HCT116 (cell line): ENCODE measurements around the gene ATP6V1G3. TPM values are rescaled to one million over a fixed set of nuclear protein-coding genes. Genes with fewer than 3 reads are reported as not detected.

Experiments used
- ATAC-seq: fragments of 200-7000 bp; cut with Tn5 transposase; 2 replicates; pipeline ENCODE4 v1.9.1; 2020; ENCODE audit warnings: mild to moderate bottlenecking, moderate library complexity
- BruUV-seq: library from RNA; stranded (reverse); fragments of 400-500 nt; replicated peaks from 2 replicates; lab custom pipeline; 2021; lab: Mats Ljungman, UMichigan
- CTCF ChIA-PET: fragments of 300-600 bp; sonication (Branson Sonifier 250); formaldehyde crosslinking; loops from one replicate; lab custom pipeline; 2021; ENCODE audit warnings: antibody characterized with exemption; lab: Charles Lee
- POLR2A ChIA-PET: fragments of 300-600, 350-600 bp; sonication (Branson Sonifier 250); formaldehyde crosslinking; loops from one replicate; lab custom pipeline; 2021; ENCODE audit warnings: antibody characterized with exemption; lab: Charles Lee
- RAD21 ChIA-PET, 2 experiments: fragments of 300-600 bp; sonication (Branson Sonifier 250); formaldehyde crosslinking; loops; one replicate each; lab custom pipeline; 2023; ENCODE audit warnings: low total read pairs in 2 of 2; ENCODE audit not compliant: uncharacterized antibody in 2 of 2, unreplicated experiment in 2 of 2, low non-redundant PET in 1 of 2; lab: Charles Lee
- DNase-seq: peaks from one replicate; pipeline ENCODE4 v3.0.0-alpha.2; 2010; ENCODE audit warnings: low read depth, low spot score
- H2AFZ ChIP-seq: fragments of 200-600 bp; shearing (Covaris generic), sonication (generic); 2 replicates; pipeline ENCODE4 v1.6.1; 2017; ENCODE audit warnings: low read depth, mixed run types, mixed read lengths, antibody characterized with exemption, low read length; ENCODE audit not compliant: poor library complexity, severe bottlenecking
- H3K27ac ChIP-seq: 2 replicates; pipeline ENCODE4 v1.5.1; 2012; ENCODE audit warnings: low read depth, low read length
- H3K27me3 ChIP-seq: fragments of 200-600 bp; sonication (generic); 2 replicates; pipeline ENCODE4 v1.6.1; 2016; ENCODE audit warnings: mixed run types, low read length, mixed read lengths; ENCODE audit not compliant: insufficient read depth
- H3K36me3 ChIP-seq, 2 experiments: fragments of 200-500 bp in 1 of 2; fragments of 200-600 bp in 1 of 2; sonication (Bioruptor generic) in 1 of 2; sonication (generic) in 1 of 2; 2 replicates each; pipeline versions ENCODE4 v1.5.1 to v1.6.1; 2014 to 2016; ENCODE audit warnings: low read length in 2 of 2, inconsistent platforms in 1 of 2, mixed read lengths in 1 of 2, mixed run types in 1 of 2; ENCODE audit not compliant: insufficient read depth in 2 of 2, control insufficient read depth in 1 of 2
- H3K4me1 ChIP-seq, 2 experiments: fragments of 200-600 bp in 1 of 2; sonication (generic) in 1 of 2; 2 replicates each; pipeline versions ENCODE4 v1.5.1 to v1.6.1; 2012 to 2017; ENCODE audit warnings: low read length in 2 of 2, inconsistent platforms in 1 of 2, mild to moderate bottlenecking in 1 of 2, mixed read lengths in 1 of 2, mixed run types in 1 of 2, moderate library complexity in 1 of 2; ENCODE audit not compliant: insufficient read depth in 2 of 2, control insufficient read depth in 1 of 2
- H3K4me2 ChIP-seq: fragments of 200-600 bp; sonication (generic); 2 replicates; pipeline ENCODE4 v1.6.1; 2017; ENCODE audit warnings: mixed run types, low read length, mixed read lengths
- H3K4me3 ChIP-seq, 2 experiments: fragments of 200-600 bp in 1 of 2; sonication (generic) in 1 of 2; replicated peaks in 1 of 2; 2 replicates each; pipeline ENCODE4 v1.5.1; 2011 to 2016; ENCODE audit warnings: low read length in 2 of 2, control low read depth in 1 of 2, low read depth in 1 of 2, mild to moderate bottlenecking in 1 of 2, mixed read lengths in 1 of 2, mixed run types in 1 of 2
- H3K79me2 ChIP-seq: fragments of 200-600 bp; sonication (generic); 2 replicates; pipeline ENCODE4 v1.6.1; 2017; ENCODE audit warnings: mild to moderate bottlenecking, mixed run types, low read length, moderate library complexity, mixed read lengths; ENCODE audit not compliant: insufficient read depth
- H3K9ac ChIP-seq: fragments of 200-600 bp; sonication (generic); 2 replicates; pipeline ENCODE4 v1.6.1; 2016; ENCODE audit warnings: low read length, mixed read lengths
- H3K9me2 ChIP-seq: fragments of 200-600 bp; sonication (generic), shearing (Covaris generic); 2 replicates; pipeline ENCODE4 v1.6.1; 2017; ENCODE audit warnings: mixed run types, mild to moderate bottlenecking, moderate library complexity; ENCODE audit not compliant: insufficient read depth
- H3K9me3 ChIP-seq, 2 experiments: fragments of 200-500 bp in 1 of 2; fragments of 200-600 bp in 1 of 2; sonication (Bioruptor generic) in 1 of 2; sonication (generic) in 1 of 2; 2 replicates each; pipeline ENCODE4 v1.6.1; 2014 to 2017; ENCODE audit warnings: low read length in 2 of 2, mixed read lengths in 2 of 2, inconsistent platforms in 1 of 2, low read depth in 1 of 2, mild to moderate bottlenecking in 1 of 2, mixed run types in 1 of 2, moderate library complexity in 1 of 2; ENCODE audit not compliant: control insufficient read depth in 1 of 2, insufficient read depth in 1 of 2
- H4K20me1 ChIP-seq: fragments of 200-600 bp; sonication (generic), shearing (Covaris generic); 2 replicates; pipeline ENCODE4 v1.6.1; 2017; ENCODE audit warnings: mixed run types, mild to moderate bottlenecking, moderate library complexity; ENCODE audit not compliant: insufficient read depth
- CBX3 ChIP-seq: IDR thresholded peaks from 2 replicates; pipeline ENCODE4 v1.6.1; 2012; ENCODE audit warnings: low read depth
- CEBPB ChIP-seq: IDR thresholded peaks from 2 replicates; pipeline ENCODE4 v1.6.1; 2012; ENCODE audit warnings: low read depth
- EGR1 ChIP-seq: IDR thresholded peaks from 2 replicates; pipeline ENCODE4 v1.6.1; 2012; ENCODE audit warnings: low read depth
- ELF1 ChIP-seq: IDR thresholded peaks from 2 replicates; pipeline ENCODE4 v1.6.1; 2012; ENCODE audit warnings: low read depth, borderline replicate concordance
- EZH2phosphoT487 ChIP-seq: fragments of 200-600 bp; IDR thresholded peaks from 2 replicates; pipeline ENCODE4 v1.6.1; 2018; ENCODE audit warnings: antibody characterized with exemption, borderline replicate concordance
- JUND ChIP-seq: IDR thresholded peaks from 2 replicates; pipeline ENCODE4 v1.6.1; 2012
- POLR2A ChIP-seq: IDR thresholded peaks from 2 replicates; pipeline ENCODE4 v1.7.0; 2011; ENCODE audit warnings: borderline replicate concordance; ENCODE audit not compliant: insufficient read depth, insufficient read length; ENCODE audit errors: extremely low read depth
- SIN3A ChIP-seq: IDR thresholded peaks from 2 replicates; pipeline ENCODE4 v1.6.1; 2012; ENCODE audit warnings: low read depth
- SP1 ChIP-seq: IDR thresholded peaks from 2 replicates; pipeline ENCODE4 v1.6.1; 2012; ENCODE audit warnings: low read depth
- SRF ChIP-seq: IDR thresholded peaks from 2 replicates; pipeline ENCODE4 v1.6.1; 2012; ENCODE audit warnings: low read depth
- TCF7L2 ChIP-seq: IDR thresholded peaks from 2 replicates; pipeline ENCODE4 v1.7.0; 2011; ENCODE audit warnings: borderline replicate concordance, inconsistent platforms; ENCODE audit not compliant: insufficient read depth, insufficient read length; ENCODE audit errors: extremely low read depth
- YY1 ChIP-seq: IDR thresholded peaks from 2 replicates; pipeline ENCODE4 v1.6.1; 2011; ENCODE audit warnings: low read length, low read depth, moderate library complexity, mild to moderate bottlenecking; ENCODE audit not compliant: insufficient replicate concordance; ENCODE audit errors: extremely low read depth
- ZFX ChIP-seq: fragments of 450-650 bp; IDR thresholded peaks from 2 replicates; pipeline ENCODE4 v1.6.1; 2017
- ZNF274 ChIP-seq: fragments of 200-500 bp; sonication (Bioruptor generic); IDR thresholded peaks from 2 replicates; pipeline ENCODE4 v1.6.1; 2014; ENCODE audit warnings: mild to moderate bottlenecking, low read depth, low read length, inconsistent platforms
- intact Hi-C: fragments of 100-400 bp; cut with micrococcal nuclease; formaldehyde crosslinking; loops from 2 replicates; pipeline ENCODE4 v1.10.0; 2022
- total RNA-seq: library from RNA; stranded (reverse); gene quantifications from one replicate; pipeline ENCODE4 v1.2.1, GENCODE V29; 2021; ENCODE audit not compliant: unreplicated experiment
- TF ChIP-seq, protein P1 (sequence below): IDR thresholded peaks from 2 replicates; pipeline ENCODE4 v1.6.1; 2012
- TF ChIP-seq, protein P2 (sequence below): IDR thresholded peaks from 2 replicates; pipeline ENCODE4 v1.6.1; 2012; ENCODE audit warnings: low read depth
- TF ChIP-seq, protein P3 (sequence below): IDR thresholded peaks from 2 replicates; pipeline ENCODE4 v1.6.1; 2011; ENCODE audit warnings: mild to moderate bottlenecking, low read length, moderate library complexity; ENCODE audit not compliant: insufficient replicate concordance; ENCODE audit errors: extremely low read depth
- TF ChIP-seq, protein P4 (sequence below): IDR thresholded peaks from 2 replicates; pipeline ENCODE4 v1.6.1; 2012
- TF ChIP-seq, protein P5 (sequence below), 3 experiments: fragments of 200-600 bp in 1 of 3; sonication (generic) in 1 of 3; IDR thresholded peaks in 2 of 3; conservative IDR thresholded peaks in 1 of 3; 2 replicates each; pipeline ENCODE4 v1.5.1; 2012 to 2017; ENCODE audit warnings: low read depth in 2 of 3, low read length in 2 of 3, antibody characterized with exemption in 1 of 3, borderline replicate concordance in 1 of 3, control low read depth in 1 of 3, mild to moderate bottlenecking in 1 of 3, mixed read lengths in 1 of 3, mixed run types in 1 of 3, moderate library complexity in 1 of 3; ENCODE audit not compliant: insufficient read depth in 1 of 3

ATP6V1G3 gene
- total RNA-seq, 1 experiment from 2014 or later = not detected

DNA sequence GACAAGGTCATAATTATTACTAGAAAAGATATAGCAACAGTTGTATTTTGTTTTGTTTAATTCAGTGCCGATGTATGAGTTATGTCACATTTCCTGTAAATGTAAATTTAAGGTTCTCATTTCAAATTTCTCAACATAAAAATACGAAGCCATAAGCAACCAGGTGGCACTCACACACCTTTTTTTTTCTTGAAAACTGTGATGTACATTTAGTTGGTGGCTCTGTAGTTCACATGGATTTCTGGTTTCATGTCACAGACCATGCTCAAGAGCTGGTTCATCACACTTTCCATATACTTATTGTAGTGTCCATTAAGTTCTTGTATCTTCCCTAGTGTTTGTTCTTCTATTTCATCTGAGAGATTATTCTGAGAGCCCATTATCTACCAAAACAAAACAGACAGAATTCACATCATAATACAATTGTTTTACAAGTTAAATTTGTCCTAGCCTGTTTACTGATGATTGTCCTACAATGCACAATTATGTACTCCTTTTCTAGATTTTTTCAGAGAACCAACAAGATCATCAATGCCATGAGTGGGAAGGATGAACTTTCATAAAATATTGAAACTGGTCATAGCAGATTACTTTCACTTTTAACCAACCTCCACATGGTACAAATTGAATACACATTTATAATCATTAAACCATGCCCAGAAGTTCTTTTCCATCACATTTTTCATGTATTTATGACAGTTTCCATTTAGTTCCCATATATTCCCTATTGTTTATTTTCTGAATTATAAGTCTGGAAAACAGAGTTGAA lies 17.1 kb downstream of the ATP6V1G3 start:
- Histone ChIP-seq H3K4me1 (no peaks in the 10 kb centered on the region), H3K27ac (no peak overlapping the region), H3K9ac (no peak overlapping the region), H4K20me1 (no peaks in the 10 kb centered on the region), H3K4me2 (no peak overlapping the region), H3K9me3 (no peaks in the 10 kb centered on the region), H3K27me3 (no peaks in the 10 kb centered on the region), H3K79me2 (no peaks in the 10 kb centered on the region), H2AFZ (no peak overlapping the region), H3K36me3 (no peaks in the 10 kb centered on the region), H3K9me2 (no peaks in the 10 kb centered on the region), H3K4me3 (no peak overlapping the region)
- intact Hi-C loops = no loop called here
- DNase-seq (no peak), ATAC-seq (no peak)
- CTCF ChIA-PET = no interaction called here
- TF ChIP-seq CEBPB = no peak
- TF ChIP-seq SIN3A = no peak
- no peak for TF ChIP-seq ZFX
- TF ChIP-seq EZH2phosphoT487 = no peak
- TF ChIP-seq TCF7L2 = no peak
- no peak for TF ChIP-seq EGR1
- no peak for TF ChIP-seq JUND
- TF ChIP-seq, protein P1, sequence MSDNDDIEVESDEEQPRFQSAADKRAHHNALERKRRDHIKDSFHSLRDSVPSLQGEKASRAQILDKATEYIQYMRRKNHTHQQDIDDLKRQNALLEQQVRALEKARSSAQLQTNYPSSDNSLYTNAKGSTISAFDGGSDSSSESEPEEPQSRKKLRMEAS = no peak
- no peak for TF ChIP-seq YY1
- TF ChIP-seq SP1 = no peak
- TF ChIP-seq CBX3 = no peak
- TF ChIP-seq ELF1 = no peak
- no peak for TF ChIP-seq ZNF274
- TF ChIP-seq, protein P2, sequence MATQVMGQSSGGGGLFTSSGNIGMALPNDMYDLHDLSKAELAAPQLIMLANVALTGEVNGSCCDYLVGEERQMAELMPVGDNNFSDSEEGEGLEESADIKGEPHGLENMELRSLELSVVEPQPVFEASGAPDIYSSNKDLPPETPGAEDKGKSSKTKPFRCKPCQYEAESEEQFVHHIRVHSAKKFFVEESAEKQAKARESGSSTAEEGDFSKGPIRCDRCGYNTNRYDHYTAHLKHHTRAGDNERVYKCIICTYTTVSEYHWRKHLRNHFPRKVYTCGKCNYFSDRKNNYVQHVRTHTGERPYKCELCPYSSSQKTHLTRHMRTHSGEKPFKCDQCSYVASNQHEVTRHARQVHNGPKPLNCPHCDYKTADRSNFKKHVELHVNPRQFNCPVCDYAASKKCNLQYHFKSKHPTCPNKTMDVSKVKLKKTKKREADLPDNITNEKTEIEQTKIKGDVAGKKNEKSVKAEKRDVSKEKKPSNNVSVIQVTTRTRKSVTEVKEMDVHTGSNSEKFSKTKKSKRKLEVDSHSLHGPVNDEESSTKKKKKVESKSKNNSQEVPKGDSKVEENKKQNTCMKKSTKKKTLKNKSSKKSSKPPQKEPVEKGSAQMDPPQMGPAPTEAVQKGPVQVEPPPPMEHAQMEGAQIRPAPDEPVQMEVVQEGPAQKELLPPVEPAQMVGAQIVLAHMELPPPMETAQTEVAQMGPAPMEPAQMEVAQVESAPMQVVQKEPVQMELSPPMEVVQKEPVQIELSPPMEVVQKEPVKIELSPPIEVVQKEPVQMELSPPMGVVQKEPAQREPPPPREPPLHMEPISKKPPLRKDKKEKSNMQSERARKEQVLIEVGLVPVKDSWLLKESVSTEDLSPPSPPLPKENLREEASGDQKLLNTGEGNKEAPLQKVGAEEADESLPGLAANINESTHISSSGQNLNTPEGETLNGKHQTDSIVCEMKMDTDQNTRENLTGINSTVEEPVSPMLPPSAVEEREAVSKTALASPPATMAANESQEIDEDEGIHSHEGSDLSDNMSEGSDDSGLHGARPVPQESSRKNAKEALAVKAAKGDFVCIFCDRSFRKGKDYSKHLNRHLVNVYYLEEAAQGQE = no peak
- no peak for TF ChIP-seq POLR2A
- TF ChIP-seq, protein P3, sequence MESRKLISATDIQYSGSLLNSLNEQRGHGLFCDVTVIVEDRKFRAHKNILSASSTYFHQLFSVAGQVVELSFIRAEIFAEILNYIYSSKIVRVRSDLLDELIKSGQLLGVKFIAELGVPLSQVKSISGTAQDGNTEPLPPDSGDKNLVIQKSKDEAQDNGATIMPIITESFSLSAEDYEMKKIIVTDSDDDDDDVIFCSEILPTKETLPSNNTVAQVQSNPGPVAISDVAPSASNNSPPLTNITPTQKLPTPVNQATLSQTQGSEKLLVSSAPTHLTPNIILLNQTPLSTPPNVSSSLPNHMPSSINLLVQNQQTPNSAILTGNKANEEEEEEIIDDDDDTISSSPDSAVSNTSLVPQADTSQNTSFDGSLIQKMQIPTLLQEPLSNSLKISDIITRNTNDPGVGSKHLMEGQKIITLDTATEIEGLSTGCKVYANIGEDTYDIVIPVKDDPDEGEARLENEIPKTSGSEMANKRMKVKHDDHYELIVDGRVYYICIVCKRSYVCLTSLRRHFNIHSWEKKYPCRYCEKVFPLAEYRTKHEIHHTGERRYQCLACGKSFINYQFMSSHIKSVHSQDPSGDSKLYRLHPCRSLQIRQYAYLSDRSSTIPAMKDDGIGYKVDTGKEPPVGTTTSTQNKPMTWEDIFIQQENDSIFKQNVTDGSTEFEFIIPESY = no peak
- TF ChIP-seq, protein P4, sequence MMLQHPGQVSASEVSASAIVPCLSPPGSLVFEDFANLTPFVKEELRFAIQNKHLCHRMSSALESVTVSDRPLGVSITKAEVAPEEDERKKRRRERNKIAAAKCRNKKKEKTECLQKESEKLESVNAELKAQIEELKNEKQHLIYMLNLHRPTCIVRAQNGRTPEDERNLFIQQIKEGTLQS = no peak
- TF ChIP-seq, protein P5, sequence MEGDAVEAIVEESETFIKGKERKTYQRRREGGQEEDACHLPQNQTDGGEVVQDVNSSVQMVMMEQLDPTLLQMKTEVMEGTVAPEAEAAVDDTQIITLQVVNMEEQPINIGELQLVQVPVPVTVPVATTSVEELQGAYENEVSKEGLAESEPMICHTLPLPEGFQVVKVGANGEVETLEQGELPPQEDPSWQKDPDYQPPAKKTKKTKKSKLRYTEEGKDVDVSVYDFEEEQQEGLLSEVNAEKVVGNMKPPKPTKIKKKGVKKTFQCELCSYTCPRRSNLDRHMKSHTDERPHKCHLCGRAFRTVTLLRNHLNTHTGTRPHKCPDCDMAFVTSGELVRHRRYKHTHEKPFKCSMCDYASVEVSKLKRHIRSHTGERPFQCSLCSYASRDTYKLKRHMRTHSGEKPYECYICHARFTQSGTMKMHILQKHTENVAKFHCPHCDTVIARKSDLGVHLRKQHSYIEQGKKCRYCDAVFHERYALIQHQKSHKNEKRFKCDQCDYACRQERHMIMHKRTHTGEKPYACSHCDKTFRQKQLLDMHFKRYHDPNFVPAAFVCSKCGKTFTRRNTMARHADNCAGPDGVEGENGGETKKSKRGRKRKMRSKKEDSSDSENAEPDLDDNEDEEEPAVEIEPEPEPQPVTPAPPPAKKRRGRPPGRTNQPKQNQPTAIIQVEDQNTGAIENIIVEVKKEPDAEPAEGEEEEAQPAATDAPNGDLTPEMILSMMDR (IDR thresholded peaks at IDR 0.05 in 2 of 3, conservative IDR thresholded peaks at IDR 0.05 in 1 of 3; ENCODE audit: borderline replicate concordance in 1 of 3, insufficient read depth in 1 of 3, low read depth in 2 of 3, low read length in 2 of 3) = no peak
- no peak for TF ChIP-seq SRF
- no TSS peak for BruUV-seq
- RAD21 ChIA-PET = no interaction called here
- POLR2A ChIA-PET = no interaction called here
